OCI-LY7 (cell line): ENCODE data around the gene MLN.

ENCODE experiments used
- EZH2phosphoT487 ChIP-seq: fragments of 200-600 bp; sonication (generic); IDR thresholded peaks from 2 replicates; pipeline ENCODE4 v1.6.1; 2018; ENCODE audit warnings: low read depth, borderline replicate concordance, mild to moderate bottlenecking, mixed run types, antibody characterized with exemption, low read length, moderate library complexity, mixed read lengths
- TF ChIP-seq, protein P1 (sequence below): fragments of 200-600 bp; sonication (generic); conservative IDR thresholded peaks from 2 replicates; pipeline ENCODE4 v1.5.1; 2014; ENCODE audit warnings: mild to moderate bottlenecking, antibody characterized with exemption, low read length, moderate library complexity, mixed read lengths

DNA sequence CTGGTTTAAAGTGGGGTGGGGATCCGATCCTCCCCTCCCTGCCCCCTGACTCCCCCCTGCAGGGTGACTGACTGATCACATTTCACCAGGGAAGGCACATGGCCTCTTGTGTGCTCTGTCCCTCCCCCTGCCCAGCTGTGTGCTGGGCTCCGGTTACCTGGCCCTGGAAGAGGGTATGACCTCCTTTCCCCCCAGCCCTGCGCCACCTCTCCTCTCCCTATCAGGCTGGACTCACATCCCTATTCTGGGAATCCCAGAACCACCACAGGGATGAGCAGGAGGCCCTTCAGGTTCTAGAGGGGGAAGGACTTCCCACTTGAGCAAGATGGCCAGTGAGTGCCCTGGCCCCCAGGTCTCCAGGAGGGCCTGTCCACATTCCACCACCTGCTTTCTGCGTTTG is 55.0 kb downstream of the MLN start:
- TF ChIP-seq, protein P1, sequence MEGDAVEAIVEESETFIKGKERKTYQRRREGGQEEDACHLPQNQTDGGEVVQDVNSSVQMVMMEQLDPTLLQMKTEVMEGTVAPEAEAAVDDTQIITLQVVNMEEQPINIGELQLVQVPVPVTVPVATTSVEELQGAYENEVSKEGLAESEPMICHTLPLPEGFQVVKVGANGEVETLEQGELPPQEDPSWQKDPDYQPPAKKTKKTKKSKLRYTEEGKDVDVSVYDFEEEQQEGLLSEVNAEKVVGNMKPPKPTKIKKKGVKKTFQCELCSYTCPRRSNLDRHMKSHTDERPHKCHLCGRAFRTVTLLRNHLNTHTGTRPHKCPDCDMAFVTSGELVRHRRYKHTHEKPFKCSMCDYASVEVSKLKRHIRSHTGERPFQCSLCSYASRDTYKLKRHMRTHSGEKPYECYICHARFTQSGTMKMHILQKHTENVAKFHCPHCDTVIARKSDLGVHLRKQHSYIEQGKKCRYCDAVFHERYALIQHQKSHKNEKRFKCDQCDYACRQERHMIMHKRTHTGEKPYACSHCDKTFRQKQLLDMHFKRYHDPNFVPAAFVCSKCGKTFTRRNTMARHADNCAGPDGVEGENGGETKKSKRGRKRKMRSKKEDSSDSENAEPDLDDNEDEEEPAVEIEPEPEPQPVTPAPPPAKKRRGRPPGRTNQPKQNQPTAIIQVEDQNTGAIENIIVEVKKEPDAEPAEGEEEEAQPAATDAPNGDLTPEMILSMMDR = no peak
- TF ChIP-seq EZH2phosphoT487 = no peak
